IPS-11a (cell line): Measurements from ENCODE around the gene ADH4.
"Not testable (repeated sequence)": the region's sequence is repeated elsewhere in the genome, so short reads cannot be mapped to it uniquely, and the experiment has no call there.

Source experiments
- H3K4me3 ChIP-seq: one replicate; pipeline ENCODE4 v1.5.1; 2013; ENCODE audit warnings: low read depth, low read length, control low read depth

ADH4 gene

DNA sequence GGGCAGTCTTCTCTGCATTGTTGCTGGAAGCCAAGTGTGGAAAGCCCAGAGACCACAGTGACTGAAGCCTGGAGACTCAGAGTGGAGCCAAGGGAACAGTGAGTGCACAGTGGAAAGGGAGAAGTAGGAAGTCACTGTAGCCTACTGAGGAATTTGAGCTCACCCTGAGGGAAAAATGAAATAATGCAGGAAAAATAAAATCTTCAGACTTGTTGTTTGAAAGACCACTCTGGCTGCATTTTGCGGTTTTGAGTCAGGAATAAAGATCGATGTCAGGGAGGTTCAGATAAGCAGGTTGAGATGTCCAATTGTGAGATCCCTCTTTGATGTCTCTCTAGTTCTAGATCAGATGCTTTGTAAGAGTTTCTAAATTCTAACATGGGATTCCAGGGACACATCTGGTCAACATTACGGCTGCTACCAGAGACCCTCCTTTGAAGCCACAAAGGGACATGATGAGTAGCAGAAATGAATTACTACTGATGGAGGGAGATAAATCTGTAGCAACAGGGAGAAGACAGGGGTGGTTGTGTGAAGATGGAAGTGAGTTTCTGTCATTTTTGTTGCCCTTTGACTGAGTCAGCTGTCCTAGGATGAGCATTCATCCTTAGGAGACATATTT, 8.4 kb downstream of the ADH4 start:
- H3K4me3 ChIP-seq = no peak overlapping the region

GRCh38 chr4:99134586-99134985, 9.5 kb downstream of the ADH4 start:
- H3K4me3 ChIP-seq = no peak overlapping the region

DNA sequence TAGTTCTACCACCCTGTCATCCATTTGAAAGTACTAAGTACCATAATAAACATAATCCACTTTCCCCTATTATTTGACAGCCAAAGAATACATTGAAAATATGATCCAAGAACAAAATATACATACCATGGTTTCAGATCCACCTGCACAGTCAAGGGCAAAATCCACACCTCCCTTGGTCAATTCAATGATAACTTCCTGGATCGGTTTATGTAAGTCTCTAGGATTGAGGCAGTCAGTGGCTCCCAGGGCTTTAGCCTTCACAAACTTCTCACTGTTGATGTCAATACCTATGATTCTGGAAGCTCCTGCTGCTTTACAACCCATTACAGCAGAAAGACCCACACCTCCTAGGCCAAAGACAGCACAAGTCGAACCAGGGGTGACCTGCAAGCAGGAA, 12.7 kb downstream of the ADH4 start:
- H3K4me3 ChIP-seq = no peak overlapping the region

GRCh38 chr4:99126376-99126775, 17.7 kb downstream of the ADH4 start:
- H3K4me3 ChIP-seq = no peak overlapping the region

DNA sequence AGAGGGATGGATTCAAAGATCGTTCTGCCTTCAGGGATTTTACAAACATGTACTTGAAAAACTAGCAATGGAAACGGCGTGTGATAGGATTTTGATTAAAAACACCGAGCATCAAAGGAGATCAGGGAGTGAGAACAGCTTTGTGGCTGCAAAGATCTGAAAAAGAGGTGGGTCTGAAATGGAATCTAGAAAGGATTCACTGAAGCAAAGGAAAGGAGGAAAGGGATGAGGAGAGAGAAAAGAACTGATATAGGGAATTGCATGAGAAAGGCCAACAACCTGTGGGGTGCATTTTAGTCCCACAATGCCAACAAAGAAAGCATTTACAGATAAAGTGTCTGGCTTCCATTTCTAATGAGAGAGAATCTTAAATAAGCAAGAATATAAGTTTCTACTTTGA, 23.1 kb downstream of the ADH4 start:
- no peak overlapping the region for H3K4me3 ChIP-seq

- H3K4me3 ChIP-seq = no peak overlapping the region
Measured at GRCh38 chr4:99120501-99120900, 23.6 kb downstream of the ADH4 start.

GRCh38 chr4:99117876-99118693, 26.0 kb downstream of the ADH4 start:
- H3K4me3 ChIP-seq = no peak overlapping the region

DNA sequence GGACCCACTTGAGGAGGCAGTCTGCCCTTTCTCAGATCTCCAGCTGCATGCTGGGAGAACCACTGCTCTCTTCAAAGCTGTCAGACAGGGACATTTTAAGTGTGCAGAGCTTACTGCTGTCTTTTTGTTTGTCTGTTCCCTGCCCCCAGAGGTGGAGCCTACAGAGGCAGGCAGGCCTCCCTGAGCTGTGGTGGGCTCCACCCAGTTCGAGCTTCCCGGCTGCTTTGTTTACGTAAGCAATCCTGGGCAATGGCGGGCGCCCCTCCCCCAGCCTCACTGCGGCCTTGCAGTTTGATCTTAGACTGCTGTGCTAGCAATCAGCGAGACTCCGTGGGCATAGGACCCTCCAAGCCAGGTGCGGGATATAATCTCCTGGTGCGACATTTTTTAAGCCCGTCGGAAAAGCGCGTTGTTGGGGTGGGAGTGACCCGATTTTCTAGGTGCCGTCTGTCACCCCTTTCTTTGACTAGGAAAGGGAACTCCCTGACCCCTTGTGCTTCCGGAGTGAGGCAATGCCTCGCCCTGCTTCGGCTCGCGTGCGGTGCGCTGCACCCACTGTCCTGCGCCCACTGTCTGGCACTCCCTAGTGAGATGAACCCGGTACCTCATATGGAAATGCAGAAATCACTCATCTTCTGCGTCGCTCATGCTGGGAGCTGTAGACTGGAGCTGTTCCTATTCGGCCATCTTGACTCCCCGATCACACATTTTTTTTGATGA, 26.8 kb downstream of the ADH4 start:
- not testable (repeated sequence) for H3K4me3 ChIP-seq

DNA sequence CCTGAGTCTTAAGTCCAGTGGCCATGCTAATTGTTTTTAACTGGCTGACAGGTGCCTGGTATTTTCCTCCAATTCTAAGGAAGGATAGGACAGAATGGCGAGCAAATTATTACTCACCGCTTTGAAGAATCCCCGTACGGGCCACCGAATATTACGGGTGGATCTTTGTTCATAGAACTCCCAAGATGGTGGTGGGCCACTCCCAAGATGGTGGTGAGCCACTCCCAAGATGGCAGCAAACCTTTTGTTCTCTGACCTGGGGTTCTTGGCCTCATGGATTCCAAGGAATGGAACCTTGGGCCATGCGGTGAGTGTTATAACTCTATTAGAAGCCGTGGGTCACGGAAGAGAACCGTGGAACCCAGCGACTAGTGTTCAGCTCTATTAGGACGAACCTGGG, 34.8 kb downstream of the ADH4 start:
- not testable (repeated sequence) for H3K4me3 ChIP-seq

- no peak overlapping the region for H3K4me3 ChIP-seq
Measured at GRCh38 chr4:99104153-99104552, 39.9 kb downstream of the ADH4 start.

GRCh38 chr4:99103166-99103565, 40.9 kb downstream of the ADH4 start:
- no peak overlapping the region for H3K4me3 ChIP-seq

- no peak overlapping the region for H3K4me3 ChIP-seq
Measured at GRCh38 chr4:99102634-99103033, 41.5 kb downstream of the ADH4 start.

- H3K4me3 ChIP-seq = no peak overlapping the region
Measured at GRCh38 chr4:99100876-99101275, 43.2 kb downstream of the ADH4 start.

DNA sequence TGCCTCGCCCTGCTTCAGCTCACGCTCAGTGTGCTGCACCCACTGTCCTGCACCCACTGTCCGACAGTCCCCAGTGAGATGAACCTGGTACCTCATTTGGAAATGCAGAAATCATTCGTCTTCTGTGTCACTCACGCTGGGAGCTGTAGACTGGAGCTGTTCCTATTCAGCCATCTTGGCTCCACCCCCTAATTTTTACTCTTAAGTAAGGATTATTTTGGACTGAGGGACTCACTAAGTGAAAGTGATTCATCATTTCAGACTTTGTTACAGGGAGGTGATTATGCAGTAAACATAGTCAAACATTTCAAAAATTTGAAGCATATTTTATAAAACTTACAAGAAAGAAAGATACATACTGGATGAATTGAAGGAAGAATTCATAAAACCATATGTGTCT, 44.3 kb downstream of the ADH4 start:
- not testable (repeated sequence) for H3K4me3 ChIP-seq

DNA sequence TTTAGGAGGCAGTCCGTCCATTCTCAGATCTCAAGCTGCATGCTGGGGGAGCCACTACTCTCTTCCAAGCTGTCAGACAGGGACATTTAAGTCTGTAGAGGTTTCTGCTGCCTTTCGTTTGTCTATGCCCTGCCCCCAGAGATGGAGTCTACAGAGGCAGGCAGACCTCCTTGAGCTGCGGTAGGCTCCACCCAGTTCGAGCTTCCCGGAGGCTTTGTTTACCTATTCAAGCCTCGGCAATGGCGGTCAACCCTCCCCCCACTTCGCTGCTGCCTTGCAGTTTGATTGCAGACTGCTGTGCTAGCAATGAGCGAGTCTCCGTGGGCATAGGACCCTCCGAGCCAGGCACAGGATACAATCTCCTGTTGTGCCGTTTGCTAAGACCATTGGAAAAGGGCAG, 44.8 kb downstream of the ADH4 start:
- no peak overlapping the region for H3K4me3 ChIP-seq

DNA sequence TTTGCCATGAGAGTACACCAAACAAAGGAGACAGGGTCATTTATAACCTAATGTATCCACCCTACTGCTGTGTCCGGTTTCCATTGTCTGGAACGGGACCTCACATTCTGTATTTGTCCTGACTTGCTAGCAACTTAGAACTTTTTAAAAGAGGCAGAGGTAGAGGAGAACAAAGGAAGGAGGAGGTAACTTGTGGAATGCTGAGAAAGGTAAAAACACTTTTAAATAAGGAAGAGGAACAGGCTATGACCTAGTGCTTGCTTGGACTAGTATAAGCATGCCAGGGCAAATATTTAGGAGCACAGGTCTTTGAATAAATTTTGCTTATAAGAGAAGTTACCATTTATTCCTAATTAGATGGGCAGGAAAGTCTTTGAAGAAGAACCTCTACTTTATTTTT, 52.3 kb downstream of the ADH4 start:
- H3K4me3 ChIP-seq = not testable (repeated sequence)

GRCh38 chr4:99091216-99091575, 52.9 kb downstream of the ADH4 start:
- H3K4me3 ChIP-seq = no peak overlapping the region

DNA sequence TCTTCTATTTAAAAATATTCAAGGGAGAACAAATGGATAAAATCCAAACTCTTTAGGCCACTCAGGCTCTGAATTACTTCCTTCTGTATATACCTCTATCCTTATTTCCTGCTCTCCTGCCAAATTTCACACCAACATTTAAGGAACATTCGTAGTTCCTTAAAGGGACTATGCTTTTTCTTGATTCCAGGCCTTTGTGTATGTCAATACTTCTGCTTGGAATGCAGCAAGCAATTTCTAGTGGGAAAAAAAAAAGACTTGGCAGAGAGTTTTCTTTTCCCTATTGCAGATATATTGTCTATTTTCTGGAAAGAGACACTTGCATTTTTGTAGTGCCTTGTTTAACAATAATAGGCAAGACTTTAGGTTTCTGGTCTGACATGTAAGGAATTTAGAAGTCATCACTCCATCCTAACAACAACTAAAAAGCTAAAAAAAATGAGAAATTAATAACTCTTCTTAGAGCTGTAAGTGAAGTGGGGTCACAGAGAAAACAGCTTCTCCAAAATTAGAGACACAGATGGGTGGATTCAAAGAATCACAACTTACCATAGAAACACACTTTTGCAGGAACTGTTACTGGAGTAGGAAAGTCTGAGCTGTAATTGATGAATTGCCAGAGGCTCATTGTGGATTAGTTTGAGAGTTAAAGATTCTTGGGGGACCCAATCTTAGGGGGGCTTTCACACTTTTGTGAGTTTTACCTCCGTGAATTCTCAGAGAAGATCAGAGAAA, 53.4 kb downstream of the ADH4 start:
- H3K4me3 ChIP-seq = no peak overlapping the region

- H3K4me3 ChIP-seq = peak within 1 kb of the TSS; percentile 88
Measured at GRCh38 chr4:99088481-99089365, 55.4 kb downstream of the ADH4 start, which contains the start of gene ADH5. ADH5 (minus strand) TSS chr4:99088788; CDS start chr4:99088700, 88 bp downstream.

DNA sequence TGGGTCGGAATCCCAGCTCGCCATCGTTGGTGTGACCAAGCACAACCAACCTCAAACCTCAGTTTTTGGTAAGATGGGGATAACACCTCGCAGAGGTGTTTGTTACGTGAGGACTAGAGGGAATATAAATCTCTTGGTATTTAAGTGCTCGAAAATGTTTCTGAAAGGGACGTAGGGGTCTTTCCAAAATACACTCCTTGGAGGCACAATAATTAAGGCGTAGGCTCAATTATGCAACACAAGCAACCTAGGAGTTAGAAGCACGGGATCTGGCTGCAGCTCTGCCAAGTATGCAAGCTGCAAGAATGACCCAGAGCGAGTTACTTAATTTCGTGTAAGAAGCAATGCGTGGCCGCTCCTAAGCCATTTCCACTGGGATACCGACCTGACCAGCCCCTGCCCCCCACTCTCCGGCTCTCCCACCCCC, 56.1 kb downstream of the ADH4 start:
- peak overlapping the region; percentile 82 for H3K4me3 ChIP-seq
